ENCODE measurements around the gene CDH10.

The CDH10 gene

DNA sequence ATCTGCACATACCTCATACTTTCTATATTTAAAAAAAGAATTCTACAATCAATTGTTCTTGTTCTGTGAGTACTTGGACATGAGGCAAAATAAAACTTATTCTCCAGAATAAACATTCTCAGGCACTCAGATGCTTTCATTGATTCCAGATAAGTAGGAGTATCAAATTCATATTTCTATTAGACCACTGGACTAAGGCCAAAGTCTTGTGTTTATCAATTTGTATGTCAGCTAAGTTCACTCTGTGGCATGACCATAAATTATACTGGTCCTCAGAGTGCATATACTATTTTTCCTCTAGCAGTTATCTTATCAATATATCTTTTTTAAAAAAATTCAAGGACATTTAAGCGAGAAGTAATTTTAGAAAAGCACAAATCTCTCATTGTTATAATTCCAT, 28.2 kb downstream of the CDH10 start:
- no peak overlapping the region for H3K27ac ChIP-seq (ENCODE audit: low read depth, low read length)
- no peaks in the 10 kb centered on the region for H3K36me3 ChIP-seq (ENCODE audit: control insufficient read depth in 5 of 5, insufficient read depth in 5 of 5, low read length in 5 of 5)
- no peaks in the 10 kb centered on the region for H3K27me3 ChIP-seq (ENCODE audit: control insufficient read depth in 5 of 5, insufficient read depth in 4 of 5, low read length in 5 of 5)
- no peak overlapping the region for H3K4me3 ChIP-seq (ENCODE audit: low read depth in 1 of 5, low read length in 5 of 5)
- H3K9me3 ChIP-seq (ENCODE audit: control insufficient read depth in 5 of 5, low read length in 5 of 5) = no peaks in the 10 kb centered on the region
- no peak overlapping the region for H3K9ac ChIP-seq (ENCODE audit: low read length in 5 of 5)
- peaks cover 0 to 1% (median under 1%) of the 10 kb centered on the region in 5 donors for H3K4me1 ChIP-seq (ENCODE audit: control insufficient read depth in 5 of 5, insufficient read depth in 5 of 5, low read length in 5 of 5)

DNA sequence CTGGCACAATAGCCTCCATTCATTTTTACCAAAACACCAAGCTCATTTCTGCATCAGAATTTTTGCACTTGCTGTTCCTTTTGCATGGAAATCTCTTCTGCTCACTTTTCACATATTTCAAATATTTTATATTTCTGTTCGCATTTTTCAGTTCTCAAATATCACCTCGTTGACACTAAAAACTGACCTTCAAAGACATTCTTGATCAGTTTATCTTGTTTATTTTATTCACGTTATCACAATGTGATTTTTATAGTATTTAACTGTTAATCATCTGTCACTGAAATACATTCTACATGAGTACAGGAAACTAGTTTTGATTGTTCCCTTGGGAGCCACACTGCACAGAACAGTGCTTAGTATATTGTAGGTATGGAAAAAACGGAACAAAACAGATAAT, 29.6 kb downstream of the CDH10 start:
- Histone ChIP-seq H3K27me3 (ENCODE audit: control insufficient read depth in 5 of 5, insufficient read depth in 4 of 5, low read length in 5 of 5) (no peaks in the 10 kb centered on the region), H3K4me3 (ENCODE audit: low read depth in 1 of 5, low read length in 5 of 5) (no peak overlapping the region), H3K9ac (ENCODE audit: low read length in 5 of 5) (no peak overlapping the region), H3K36me3 (ENCODE audit: control insufficient read depth in 5 of 5, insufficient read depth in 5 of 5, low read length in 5 of 5) (no peaks in the 10 kb centered on the region), H3K27ac (ENCODE audit: low read depth, low read length) (no peak overlapping the region), H3K4me1 (ENCODE audit: control insufficient read depth in 5 of 5, insufficient read depth in 5 of 5, low read length in 5 of 5) (no peaks in the 10 kb centered on the region), H3K9me3 (ENCODE audit: control insufficient read depth in 5 of 5, low read length in 5 of 5) (no peaks in the 10 kb centered on the region)

DNA sequence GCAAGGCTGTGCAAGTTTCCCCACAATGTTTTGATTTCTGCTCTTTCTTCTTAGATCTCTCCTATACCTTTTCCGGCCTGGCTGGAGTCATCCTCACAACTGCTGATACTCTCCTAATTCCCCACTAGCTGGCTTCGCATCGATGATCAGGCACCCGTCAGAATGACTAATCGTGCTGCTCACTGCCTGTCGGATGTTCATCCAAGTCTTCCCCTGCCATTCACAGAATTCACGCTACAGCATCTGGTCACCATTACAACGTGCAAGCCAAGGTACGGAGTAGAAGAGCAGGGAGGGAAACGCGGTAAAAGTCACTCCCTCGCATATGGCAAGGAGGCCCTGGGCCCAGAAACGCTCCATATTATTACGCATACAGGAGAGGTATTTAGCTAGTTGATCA, 35.1 kb downstream of the CDH10 start:
- H3K27me3 ChIP-seq (ENCODE audit: control insufficient read depth in 5 of 5, insufficient read depth in 4 of 5, low read length in 5 of 5) = no peaks in the 10 kb centered on the region
- H3K4me1 ChIP-seq (ENCODE audit: control insufficient read depth in 5 of 5, insufficient read depth in 5 of 5, low read length in 5 of 5) = no peaks in the 10 kb centered on the region
- H3K9me3 ChIP-seq (ENCODE audit: control insufficient read depth in 5 of 5, low read length in 5 of 5) = no peaks in the 10 kb centered on the region
- H3K27ac ChIP-seq (ENCODE audit: low read depth, low read length) = no peak overlapping the region
- no peak overlapping the region for H3K4me3 ChIP-seq (ENCODE audit: low read depth in 1 of 5, low read length in 5 of 5)
- H3K9ac ChIP-seq (ENCODE audit: low read length in 5 of 5) = no peak overlapping the region
- no peaks in the 10 kb centered on the region for H3K36me3 ChIP-seq (ENCODE audit: control insufficient read depth in 5 of 5, insufficient read depth in 5 of 5, low read length in 5 of 5)

GRCh38 chr5:24606971-24607370, 37.8 kb downstream of the CDH10 start:
- Histone ChIP-seq H3K4me3 (ENCODE audit: low read depth in 1 of 5, low read length in 5 of 5) (no peak overlapping the region), H3K4me1 (ENCODE audit: control insufficient read depth in 5 of 5, insufficient read depth in 5 of 5, low read length in 5 of 5) (no peaks in the 10 kb centered on the region), H3K36me3 (ENCODE audit: control insufficient read depth in 5 of 5, insufficient read depth in 5 of 5, low read length in 5 of 5) (no peaks in the 10 kb centered on the region), H3K27me3 (ENCODE audit: control insufficient read depth in 5 of 5, insufficient read depth in 4 of 5, low read length in 5 of 5) (no peaks in the 10 kb centered on the region), H3K27ac (ENCODE audit: low read depth, low read length) (no peak overlapping the region), H3K9me3 (ENCODE audit: control insufficient read depth in 5 of 5, low read length in 5 of 5) (no peaks in the 10 kb centered on the region), H3K9ac (ENCODE audit: low read length in 5 of 5) (no peak overlapping the region)

- H3K27me3 ChIP-seq (ENCODE audit: control insufficient read depth in 5 of 5, insufficient read depth in 4 of 5, low read length in 5 of 5) = no peaks in the 10 kb centered on the region
- H3K9me3 ChIP-seq (ENCODE audit: control insufficient read depth in 5 of 5, low read length in 5 of 5) = no peaks in the 10 kb centered on the region
- no peak overlapping the region for H3K4me3 ChIP-seq (ENCODE audit: low read depth in 1 of 5, low read length in 5 of 5)
- H3K27ac ChIP-seq (ENCODE audit: low read depth, low read length) = no peak overlapping the region
- no peak overlapping the region for H3K9ac ChIP-seq (ENCODE audit: low read length in 5 of 5)
- no peaks in the 10 kb centered on the region for H3K4me1 ChIP-seq (ENCODE audit: control insufficient read depth in 5 of 5, insufficient read depth in 5 of 5, low read length in 5 of 5)
- H3K36me3 ChIP-seq (ENCODE audit: control insufficient read depth in 5 of 5, insufficient read depth in 5 of 5, low read length in 5 of 5) = no peaks in the 10 kb centered on the region
Measured at GRCh38 chr5:24602188-24602587, 42.6 kb downstream of the CDH10 start.

- Histone ChIP-seq H3K27me3 (ENCODE audit: control insufficient read depth in 5 of 5, insufficient read depth in 4 of 5, low read length in 5 of 5) (no peaks in the 10 kb centered on the region), H3K9ac (ENCODE audit: low read length in 5 of 5) (no peak overlapping the region), H3K4me3 (ENCODE audit: low read depth in 1 of 5, low read length in 5 of 5) (no peak overlapping the region), H3K4me1 (ENCODE audit: control insufficient read depth in 5 of 5, insufficient read depth in 5 of 5, low read length in 5 of 5) (no peaks in the 10 kb centered on the region), H3K27ac (ENCODE audit: low read depth, low read length) (no peak overlapping the region), H3K9me3 (ENCODE audit: control insufficient read depth in 5 of 5, low read length in 5 of 5) (no peaks in the 10 kb centered on the region), H3K36me3 (ENCODE audit: control insufficient read depth in 5 of 5, insufficient read depth in 5 of 5, low read length in 5 of 5) (no peaks in the 10 kb centered on the region)
Measured at GRCh38 chr5:24598956-24599355, 45.8 kb downstream of the CDH10 start.

DNA sequence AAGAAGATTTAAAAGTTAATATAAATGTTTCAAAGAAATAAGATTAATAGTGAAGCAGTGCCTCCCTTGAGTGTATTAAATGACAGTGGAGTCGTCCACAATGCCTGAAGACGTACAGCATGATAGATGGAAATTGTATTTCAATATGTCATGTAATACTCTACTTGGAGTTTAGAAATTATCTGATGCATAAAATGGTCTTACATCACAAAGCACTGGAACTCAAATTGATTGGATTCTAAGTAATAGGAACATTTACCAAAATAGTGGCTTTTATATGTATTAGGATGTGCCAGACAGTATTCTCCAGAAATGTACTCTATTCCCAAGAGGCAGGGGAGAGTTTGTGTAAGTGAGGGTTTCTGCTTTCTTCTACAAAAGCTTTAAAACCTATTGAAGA, 49.4 kb downstream of the CDH10 start:
- H3K9me3 ChIP-seq (ENCODE audit: control insufficient read depth in 5 of 5, low read length in 5 of 5) = no peaks in the 10 kb centered on the region
- H3K9ac ChIP-seq (ENCODE audit: low read length in 5 of 5) = no peak overlapping the region
- H3K27ac ChIP-seq (ENCODE audit: low read depth, low read length) = no peak overlapping the region
- H3K4me1 ChIP-seq (ENCODE audit: control insufficient read depth in 5 of 5, insufficient read depth in 5 of 5, low read length in 5 of 5) = no peaks in the 10 kb centered on the region
- no peak overlapping the region for H3K4me3 ChIP-seq (ENCODE audit: low read depth in 1 of 5, low read length in 5 of 5)
- no peaks in the 10 kb centered on the region for H3K36me3 ChIP-seq (ENCODE audit: control insufficient read depth in 5 of 5, insufficient read depth in 5 of 5, low read length in 5 of 5)
- no peaks in the 10 kb centered on the region for H3K27me3 ChIP-seq (ENCODE audit: control insufficient read depth in 5 of 5, insufficient read depth in 4 of 5, low read length in 5 of 5)

DNA sequence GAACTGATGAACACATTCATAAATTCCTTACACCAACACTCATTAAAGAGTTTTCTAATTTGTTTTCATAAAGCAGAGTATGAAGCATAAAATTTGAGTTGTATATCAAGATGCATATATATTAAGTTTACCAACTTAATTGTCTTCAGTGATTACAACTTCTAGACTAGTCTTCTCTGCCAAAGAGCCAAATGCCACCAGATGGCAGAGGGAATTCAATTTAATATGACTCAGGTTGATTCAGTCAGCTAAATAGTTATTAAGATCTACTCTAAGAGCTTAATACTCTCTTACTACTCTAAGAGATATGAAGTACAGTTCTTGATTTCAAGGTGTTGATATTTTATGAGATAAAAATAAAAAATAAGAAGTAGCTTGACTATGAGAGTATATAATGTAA, 53.4 kb downstream of the CDH10 start:
- no peak overlapping the region for H3K9ac ChIP-seq (ENCODE audit: low read length in 5 of 5)
- H3K4me1 ChIP-seq (ENCODE audit: control insufficient read depth in 5 of 5, insufficient read depth in 5 of 5, low read length in 5 of 5) = no peaks in the 10 kb centered on the region
- H3K4me3 ChIP-seq (ENCODE audit: low read depth in 1 of 5, low read length in 5 of 5) = no peak overlapping the region
- no peaks in the 10 kb centered on the region for H3K27me3 ChIP-seq (ENCODE audit: control insufficient read depth in 5 of 5, insufficient read depth in 4 of 5, low read length in 5 of 5)
- no peak overlapping the region for H3K27ac ChIP-seq (ENCODE audit: low read depth, low read length)
- H3K9me3 ChIP-seq (ENCODE audit: control insufficient read depth in 5 of 5, low read length in 5 of 5) = no peaks in the 10 kb centered on the region
- no peaks in the 10 kb centered on the region for H3K36me3 ChIP-seq (ENCODE audit: control insufficient read depth in 5 of 5, insufficient read depth in 5 of 5, low read length in 5 of 5)

DNA sequence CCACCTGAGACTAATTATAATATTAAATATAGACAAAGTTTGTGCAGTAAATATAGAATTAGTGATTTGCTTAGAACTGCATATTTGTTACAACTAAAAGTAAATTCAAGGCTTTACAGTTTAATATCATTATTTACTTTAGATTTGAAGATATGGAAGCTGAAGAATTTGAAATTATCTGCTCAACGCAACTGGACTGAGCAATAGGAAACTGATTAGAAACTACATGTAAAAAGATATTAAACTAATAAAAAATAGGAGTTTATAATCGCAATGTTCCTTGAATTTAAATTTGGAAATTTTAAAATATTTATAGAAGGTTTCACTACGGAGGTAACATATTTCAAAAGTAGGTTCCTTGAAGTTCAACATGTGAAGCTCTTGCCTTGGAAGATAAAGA, 55.2 kb downstream of the CDH10 start:
- no peak overlapping the region for H3K27ac ChIP-seq (ENCODE audit: low read depth, low read length)
- H3K4me1 ChIP-seq (ENCODE audit: control insufficient read depth in 5 of 5, insufficient read depth in 5 of 5, low read length in 5 of 5) = no peaks in the 10 kb centered on the region
- no peak overlapping the region for H3K4me3 ChIP-seq (ENCODE audit: low read depth in 1 of 5, low read length in 5 of 5)
- no peak overlapping the region for H3K9ac ChIP-seq (ENCODE audit: low read length in 5 of 5)
- no peaks in the 10 kb centered on the region for H3K27me3 ChIP-seq (ENCODE audit: control insufficient read depth in 5 of 5, insufficient read depth in 4 of 5, low read length in 5 of 5)
- no peaks in the 10 kb centered on the region for H3K9me3 ChIP-seq (ENCODE audit: control insufficient read depth in 5 of 5, low read length in 5 of 5)
- H3K36me3 ChIP-seq (ENCODE audit: control insufficient read depth in 5 of 5, insufficient read depth in 5 of 5, low read length in 5 of 5) = no peaks in the 10 kb centered on the region

- H3K27ac ChIP-seq (ENCODE audit: low read depth, low read length) = no peak overlapping the region
- H3K9me3 ChIP-seq (ENCODE audit: control insufficient read depth in 5 of 5, low read length in 5 of 5) = no peaks in the 10 kb centered on the region
- H3K36me3 ChIP-seq (ENCODE audit: control insufficient read depth in 5 of 5, insufficient read depth in 5 of 5, low read length in 5 of 5) = no peaks in the 10 kb centered on the region
- no peaks in the 10 kb centered on the region for H3K4me1 ChIP-seq (ENCODE audit: control insufficient read depth in 5 of 5, insufficient read depth in 5 of 5, low read length in 5 of 5)
- H3K27me3 ChIP-seq (ENCODE audit: control insufficient read depth in 5 of 5, insufficient read depth in 4 of 5, low read length in 5 of 5) = no peaks in the 10 kb centered on the region
- no peak overlapping the region for H3K4me3 ChIP-seq (ENCODE audit: low read depth in 1 of 5, low read length in 5 of 5)
- H3K9ac ChIP-seq (ENCODE audit: low read length in 5 of 5) = no peak overlapping the region
Measured at GRCh38 chr5:24585751-24586150, 59.0 kb downstream of the CDH10 start.

DNA sequence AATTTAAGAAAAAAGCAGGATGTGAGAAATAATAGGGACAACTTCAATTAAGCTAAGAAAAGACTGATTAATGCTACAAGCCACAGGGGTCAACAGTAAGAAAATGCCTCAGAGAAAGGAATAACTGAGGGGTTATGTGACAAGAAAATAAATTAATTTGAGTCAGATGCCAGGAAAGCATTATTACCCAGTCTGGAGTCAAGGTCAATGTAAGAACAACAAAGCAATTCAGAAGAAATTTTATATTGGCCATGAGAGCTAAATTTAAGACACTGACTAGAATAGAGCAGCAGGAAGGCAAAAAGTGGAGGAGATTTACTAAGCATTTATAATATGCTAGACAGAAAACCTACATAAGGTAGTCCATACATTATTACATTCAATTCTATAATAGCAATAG, 73.5 kb downstream of the CDH10 start:
- Histone ChIP-seq H3K4me1 (ENCODE audit: control insufficient read depth in 5 of 5, insufficient read depth in 5 of 5, low read length in 5 of 5) (no peaks in the 10 kb centered on the region), H3K9me3 (ENCODE audit: control insufficient read depth in 5 of 5, low read length in 5 of 5) (no peaks in the 10 kb centered on the region), H3K9ac (ENCODE audit: low read length in 5 of 5) (no peak overlapping the region), H3K27ac (ENCODE audit: low read depth, low read length) (no peak overlapping the region), H3K4me3 (ENCODE audit: low read depth in 1 of 5, low read length in 5 of 5) (no peak overlapping the region), H3K27me3 (ENCODE audit: control insufficient read depth in 5 of 5, insufficient read depth in 4 of 5, low read length in 5 of 5) (no peaks in the 10 kb centered on the region), H3K36me3 (ENCODE audit: control insufficient read depth in 5 of 5, insufficient read depth in 5 of 5, low read length in 5 of 5) (no peaks in the 10 kb centered on the region)
